ENCODE results near the gene TSPAN6. TPM values are rescaled to one million over a fixed set of nuclear protein-coding genes. Genes with fewer than 3 reads are reported as not detected.

TSPAN6 gene
- 49.3 and 60.9 TPM in 2 replicates for total RNA-seq

DNA sequence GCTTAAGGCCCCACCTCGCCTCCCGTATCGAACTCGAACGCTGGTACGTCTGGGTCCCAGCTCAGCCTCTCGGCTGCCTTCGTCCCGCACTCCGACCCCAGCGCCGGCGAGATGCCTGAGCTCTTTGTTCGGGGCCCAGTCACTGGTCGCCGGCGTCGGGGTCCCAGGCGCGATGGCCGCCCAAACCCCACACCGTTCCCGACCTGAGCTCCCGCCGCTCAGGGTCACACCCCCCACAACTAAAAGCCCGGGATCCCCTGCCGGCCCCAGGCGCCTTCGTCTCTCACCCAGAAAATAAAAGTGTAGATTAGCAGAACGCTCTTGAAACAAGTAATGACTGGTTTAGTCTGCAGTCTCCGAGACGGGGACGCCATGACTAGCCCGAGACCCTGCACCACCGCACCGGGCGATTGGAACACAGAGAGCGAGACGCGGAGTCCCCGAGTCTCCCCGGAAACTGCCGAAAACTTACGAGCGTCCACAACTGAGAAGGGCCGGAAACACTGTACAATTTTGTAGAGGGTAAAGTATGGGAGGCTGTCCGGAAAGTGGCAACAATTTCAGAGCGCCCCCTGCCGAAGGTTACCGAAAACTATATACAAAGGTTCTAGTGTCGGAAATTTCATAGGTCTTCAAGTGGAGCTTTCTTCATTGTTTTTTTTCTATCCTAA lies at the start of gene TSPAN6:
Gene TSPAN6, minus strand, starts transcription at position 486 of the 671 bp plus-strand sequence. Its CDS starts 112 bp downstream, at position 374.

GRCh38 chrX:100643956-100644860 lies 7.6 kb upstream of the TSPAN6 start, which contains the start of gene SRPX2:
Gene SRPX2 (plus strand): TSS chrX:100644199. CDS start chrX:100646323, 2,124 bp downstream.

DNA sequence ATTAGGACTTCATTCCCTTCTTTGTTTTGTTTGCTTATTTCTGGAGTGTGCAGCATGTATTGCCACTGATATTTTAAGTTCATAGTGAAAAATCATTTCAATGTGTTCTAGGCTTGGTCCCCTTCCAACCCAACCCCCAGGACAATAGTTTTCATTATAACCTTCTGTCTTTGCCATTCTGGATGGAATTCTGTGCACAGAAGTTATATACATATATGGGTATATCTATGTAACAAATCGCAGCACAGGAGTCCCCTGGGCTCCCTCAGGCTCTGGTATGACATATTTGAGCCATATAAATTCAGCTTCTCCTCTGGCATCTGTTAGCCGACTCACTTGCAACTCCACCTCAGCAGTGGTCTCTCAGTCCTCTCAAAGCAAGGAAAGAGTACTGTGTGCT lies 52.0 kb downstream of the TSPAN6 start, which contains the start of gene TNMD:
Gene TNMD, plus strand, starts transcription at position 326 of the 400 bp plus-strand sequence. CDS start 83 bp downstream, outside the sequence.

Other genes starting within 250 kb of the TSPAN6 start
- gene PCDH19, start 226.5 kb downstream of the TSPAN6 start, total RNA-seq: 1.1 and 1.6 TPM in 2 replicates
- gene TNMD, start 51.9 kb downstream of the TSPAN6 start, total RNA-seq: not detected in 2 replicates
- gene SRPX2, start 7.4 kb upstream of the TSPAN6 start, total RNA-seq: 109 and 143 TPM in 2 replicates
- 13.3 and 20.1 TPM in 2 replicates for gene SYTL4, start 95.3 kb upstream of the TSPAN6 start, total RNA-seq
- 24.6 and 25.3 TPM in 2 replicates for gene CSTF2, start 183.6 kb upstream of the TSPAN6 start, total RNA-seq
- gene NOX1, start 237.6 kb upstream of the TSPAN6 start, total RNA-seq: not detected in 2 replicates